Right renal pelvis (tissue), 4 donors: ENCODE data around the gene CBY3. TPM values are rescaled to one million over a fixed set of nuclear protein-coding genes. Genes with fewer than 3 reads are reported as not detected.

Experiments
- polyA plus RNA-seq, 4 donors: library from polyadenylated mRNA; unstranded; fragments of 120-200 nt; gene quantifications; one replicate each; pipeline ENCODE4 v1.2.1, GENCODE V29; 2013; ENCODE audit not compliant: insufficient read length in 4 of 4

Gene CBY3
- polyA plus RNA-seq, 4 donors = 0.36 to 0.47 (median 0.42) TPM; not detected in 1

Other genes with a start within 250 kb of the CBY3 start
- 10 to 100 TPM; 69.1 to 81.4 (median 78.7) TPM for gene RUFY1, start 130.5 kb downstream of the CBY3 start, polyA plus RNA-seq
- gene HNRNPH1, start 57.4 kb downstream of the CBY3 start, polyA plus RNA-seq = 1,000 to 10,000 TPM in 2 of 4 donors, 100 to 1,000 TPM in 2; 884 to 1,263 (median 1,004) TPM
- 100 to 1,000 TPM; 522 to 659 (median 612) TPM for gene CANX, start 17.9 kb upstream of the CBY3 start, polyA plus RNA-seq
- gene MAML1, start 51.8 kb upstream of the CBY3 start, polyA plus RNA-seq = 10 to 100 TPM; 41.3 to 44.2 (median 42.5) TPM
- gene LTC4S, start 113.0 kb upstream of the CBY3 start, polyA plus RNA-seq = 1 to 10 TPM; 2.1 to 6.6 (median 2.7) TPM
- gene MGAT4B, start 125.8 kb upstream of the CBY3 start, polyA plus RNA-seq = 100 to 1,000 TPM; 164 to 206 (median 173) TPM
- gene SQSTM1, start 139.9 kb upstream of the CBY3 start, polyA plus RNA-seq = 100 to 1,000 TPM in 3 of 4 donors, 10 to 100 TPM in 1; 97.8 to 133 (median 102) TPM
- gene MRNIP, start 177.8 kb upstream of the CBY3 start, polyA plus RNA-seq = 10 to 100 TPM; 29.6 to 36.5 (median 30.9) TPM
- 100 to 1,000 TPM in 2 of 4 donors, 10 to 100 TPM in 2; 95.6 to 112 (median 101) TPM for gene TBC1D9B, start 226.9 kb upstream of the CBY3 start, polyA plus RNA-seq